ENCODE measurements around the gene PTGER2.
A peak's percentile ranks its signal among the peaks of the same experiment; 100 is the strongest.

The PTGER2 gene

GRCh38 chr14:52327374-52328226 is 13.5 kb downstream of the PTGER2 start:
- peaks cover 25% of the 10 kb centered on the region for H3K4me1 ChIP-seq (ENCODE audit: control insufficient read depth, insufficient read depth, low read length)
- H3K9me3 ChIP-seq (ENCODE audit: control insufficient read depth, low read length) = peaks cover under 1% of the 10 kb centered on the region
- H3K27me3 ChIP-seq (replicated peaks; ENCODE audit: control insufficient read depth, insufficient read depth, low read length) = no peaks in the 10 kb centered on the region
- H3K36me3 ChIP-seq (ENCODE audit: control insufficient read depth, insufficient read depth, low read length, severe bottlenecking) = no peaks in the 10 kb centered on the region
- DNase-seq (ENCODE audit: low read depth) = no peak
- no peak overlapping the region for H3K4me3 ChIP-seq (ENCODE audit: low read length)
- no peak overlapping the region for H3K9ac ChIP-seq (ENCODE audit: low read length)

- Histone ChIP-seq H3K4me3 (ENCODE audit: low read length) (no peak overlapping the region), H3K9me3 (ENCODE audit: control insufficient read depth, low read length) (no peaks in the 10 kb centered on the region), H3K36me3 (ENCODE audit: control insufficient read depth, insufficient read depth, low read length, severe bottlenecking) (no peaks in the 10 kb centered on the region), H3K4me1 (ENCODE audit: control insufficient read depth, insufficient read depth, low read length) (peaks cover 25% of the 10 kb centered on the region), H3K27me3 (replicated peaks; ENCODE audit: control insufficient read depth, insufficient read depth, low read length) (no peaks in the 10 kb centered on the region), H3K9ac (ENCODE audit: low read length) (no peak overlapping the region)
- DNase-seq (ENCODE audit: low read depth) = peak; percentile 75
Observed at GRCh38 chr14:52328276-52328675, 14.2 kb downstream of the PTGER2 start.

- DNase-seq (ENCODE audit: low read depth) = no peak
Observed at GRCh38 chr14:52329678-52330369, 15.7 kb downstream of the PTGER2 start.

GRCh38 chr14:52332269-52332668 is 18.2 kb downstream of the PTGER2 start:
- Histone ChIP-seq H3K36me3 (ENCODE audit: control insufficient read depth, insufficient read depth, low read length, severe bottlenecking) (no peaks in the 10 kb centered on the region), H3K4me1 (ENCODE audit: control insufficient read depth, insufficient read depth, low read length) (peaks cover 29% of the 10 kb centered on the region), H3K9me3 (ENCODE audit: control insufficient read depth, low read length) (no peaks in the 10 kb centered on the region), H3K4me3 (ENCODE audit: low read length) (no peak overlapping the region), H3K9ac (ENCODE audit: low read length) (no peak overlapping the region), H3K27me3 (replicated peaks; ENCODE audit: control insufficient read depth, insufficient read depth, low read length) (no peaks in the 10 kb centered on the region)
- no peak for DNase-seq (ENCODE audit: low read depth)

More at GRCh38 chr14:52329678-52330369, 15.7 kb downstream of the PTGER2 start:
- Histone ChIP-seq H3K4me3 (ENCODE audit: low read length) (no peak overlapping the region), H3K4me1 (ENCODE audit: control insufficient read depth, insufficient read depth, low read length) (peaks cover 34% of the 10 kb centered on the region), H3K9me3 (ENCODE audit: control insufficient read depth, low read length) (no peaks in the 10 kb centered on the region), H3K36me3 (ENCODE audit: control insufficient read depth, insufficient read depth, low read length, severe bottlenecking) (no peaks in the 10 kb centered on the region), H3K27me3 (replicated peaks; ENCODE audit: control insufficient read depth, insufficient read depth, low read length) (no peaks in the 10 kb centered on the region), H3K9ac (ENCODE audit: low read length) (no peak overlapping the region)

- H3K4me1 ChIP-seq (ENCODE audit: control insufficient read depth, insufficient read depth, low read length) = peaks cover 25% of the 10 kb centered on the region
- no peaks in the 10 kb centered on the region for H3K9me3 ChIP-seq (ENCODE audit: control insufficient read depth, low read length)
- DNase-seq (ENCODE audit: low read depth) = no peak
- H3K9ac ChIP-seq (ENCODE audit: low read length) = no peak overlapping the region
- no peaks in the 10 kb centered on the region for H3K27me3 ChIP-seq (replicated peaks; ENCODE audit: control insufficient read depth, insufficient read depth, low read length)
- H3K4me3 ChIP-seq (ENCODE audit: low read length) = no peak overlapping the region
- H3K36me3 ChIP-seq (ENCODE audit: control insufficient read depth, insufficient read depth, low read length, severe bottlenecking) = no peaks in the 10 kb centered on the region
Observed at GRCh38 chr14:52333108-52333507, 19.0 kb downstream of the PTGER2 start.

- Histone ChIP-seq H3K4me1 (ENCODE audit: control insufficient read depth, insufficient read depth, low read length) (peaks cover 22% of the 10 kb centered on the region), H3K27me3 (replicated peaks; ENCODE audit: control insufficient read depth, insufficient read depth, low read length) (no peaks in the 10 kb centered on the region), H3K4me3 (ENCODE audit: low read length) (no peak overlapping the region), H3K36me3 (ENCODE audit: control insufficient read depth, insufficient read depth, low read length, severe bottlenecking) (no peaks in the 10 kb centered on the region), H3K9ac (ENCODE audit: low read length) (no peak overlapping the region), H3K9me3 (ENCODE audit: control insufficient read depth, low read length) (no peaks in the 10 kb centered on the region)
- no peak for DNase-seq (ENCODE audit: low read depth)
Observed at GRCh38 chr14:52333823-52334657, 19.9 kb downstream of the PTGER2 start.

GRCh38 chr14:52336241-52336640 is 22.1 kb downstream of the PTGER2 start:
- H3K9ac ChIP-seq (ENCODE audit: low read length) = no peak overlapping the region
- H3K27me3 ChIP-seq (replicated peaks; ENCODE audit: control insufficient read depth, insufficient read depth, low read length) = no peaks in the 10 kb centered on the region
- no peaks in the 10 kb centered on the region for H3K9me3 ChIP-seq (ENCODE audit: control insufficient read depth, low read length)
- no peaks in the 10 kb centered on the region for H3K36me3 ChIP-seq (ENCODE audit: control insufficient read depth, insufficient read depth, low read length, severe bottlenecking)
- no peak overlapping the region for H3K4me3 ChIP-seq (ENCODE audit: low read length)
- H3K4me1 ChIP-seq (ENCODE audit: control insufficient read depth, insufficient read depth, low read length) = peaks cover 19% of the 10 kb centered on the region
- no peak for DNase-seq (ENCODE audit: low read depth)

GRCh38 chr14:52338051-52338681 is 24.1 kb downstream of the PTGER2 start:
- peak; percentile 50 for DNase-seq (ENCODE audit: low read depth)
- no peak overlapping the region for H3K9ac ChIP-seq (ENCODE audit: low read length)
- peaks cover 24% of the 10 kb centered on the region for H3K4me1 ChIP-seq (ENCODE audit: control insufficient read depth, insufficient read depth, low read length)
- H3K27me3 ChIP-seq (replicated peaks; ENCODE audit: control insufficient read depth, insufficient read depth, low read length) = no peaks in the 10 kb centered on the region
- H3K36me3 ChIP-seq (ENCODE audit: control insufficient read depth, insufficient read depth, low read length, severe bottlenecking) = no peaks in the 10 kb centered on the region
- H3K4me3 ChIP-seq (ENCODE audit: low read length) = no peak overlapping the region
- no peaks in the 10 kb centered on the region for H3K9me3 ChIP-seq (ENCODE audit: control insufficient read depth, low read length)

- DNase-seq (ENCODE audit: low read depth) = no peak
- Histone ChIP-seq H3K27me3 (replicated peaks; ENCODE audit: control insufficient read depth, insufficient read depth, low read length) (no peaks in the 10 kb centered on the region), H3K9ac (ENCODE audit: low read length) (no peak overlapping the region), H3K4me3 (ENCODE audit: low read length) (no peak overlapping the region), H3K4me1 (ENCODE audit: control insufficient read depth, insufficient read depth, low read length) (peaks cover 19% of the 10 kb centered on the region), H3K9me3 (ENCODE audit: control insufficient read depth, low read length) (no peaks in the 10 kb centered on the region), H3K36me3 (ENCODE audit: control insufficient read depth, insufficient read depth, low read length, severe bottlenecking) (no peaks in the 10 kb centered on the region)
Observed at GRCh38 chr14:52339262-52339661, 25.1 kb downstream of the PTGER2 start.

- peak; percentile 42 for DNase-seq (ENCODE audit: low read depth)
- Histone ChIP-seq H3K4me3 (ENCODE audit: low read length) (no peak overlapping the region), H3K9me3 (ENCODE audit: control insufficient read depth, low read length) (no peaks in the 10 kb centered on the region), H3K36me3 (ENCODE audit: control insufficient read depth, insufficient read depth, low read length, severe bottlenecking) (no peaks in the 10 kb centered on the region), H3K27me3 (replicated peaks; ENCODE audit: control insufficient read depth, insufficient read depth, low read length) (no peaks in the 10 kb centered on the region), H3K9ac (ENCODE audit: low read length) (no peak overlapping the region), H3K4me1 (ENCODE audit: control insufficient read depth, insufficient read depth, low read length) (peaks cover 17% of the 10 kb centered on the region)
Observed at GRCh38 chr14:52342849-52343596, 28.9 kb downstream of the PTGER2 start.
